K562 (cell line): ENCODE results near the gene DNAI1. TPM values are rescaled to one million over a fixed set of nuclear protein-coding genes. Genes with fewer than 3 reads are reported as not detected.
A peak's percentile ranks its signal among the peaks of the same experiment; 100 is the strongest.

Source experiments
- ATAC-seq: fragments of 200-7000 bp; cut with Tn5 transposase; 3 replicates; pipeline ENCODE4 v1.9.1; 2020; ENCODE audit warnings: moderate library complexity
- BruUV-seq: library from RNA; stranded (reverse); fragments of 400-500 nt; replicated peaks from 2 replicates; lab custom pipeline; 2021; lab: Mats Ljungman, UMichigan
- CTCF ChIA-PET: fragments of 300-600 bp; formaldehyde crosslinking; extraction: SDS; loops from one replicate; lab custom pipeline; 2021; ENCODE audit warnings: low intra/inter-chr PET ratio; lab: Yijun Ruan, JAX
- POLR2A ChIA-PET: fragments of 300-600, 350-650 bp; sonication (Branson Sonifier 250); formaldehyde crosslinking; extraction: SDS; loops from one replicate; lab custom pipeline; 2021; ENCODE audit warnings: antibody characterized with exemption, inconsistent platforms; lab: Yijun Ruan, JAX
- DNase-seq, 4 experiments: peaks; one replicate each; pipeline versions ENCODE4 v3.0.0 to v3.0.0-alpha.2; 2011 to 2018; ENCODE audit warnings: low spot score in 3 of 4, mixed read lengths in 3 of 4; ENCODE audit errors: extremely low read depth in 1 of 4
- FAIRE-seq: peaks from 2 replicates; lab custom pipeline; 2011; peaks lifted over from hg19 to GRCh38; lab: Jason Lieb, UNC
- H2AFZ ChIP-seq: 2 replicates; pipeline ENCODE4 v1.6.0; 2011; ENCODE audit warnings: low read depth, low read length, control low read depth, inconsistent platforms
- H3K27ac ChIP-seq: fragments of 200-600 bp; 3 replicates; pipeline ENCODE4 v1.8.0; 2011; ENCODE audit warnings: low read depth, mild to moderate bottlenecking, control low read depth, inconsistent platforms, low read length, moderate library complexity, mixed read lengths; ENCODE audit errors: extremely low read depth
- H3K27me3 ChIP-seq, 2 experiments: fragments of 300-600 bp in 1 of 2; 2 replicates in 1 of 2; 3 replicates in 1 of 2; pipeline versions ENCODE4 v1.6.0 to v1.8.0; 2011; ENCODE audit warnings: inconsistent platforms in 2 of 2, low read length in 2 of 2, mild to moderate bottlenecking in 1 of 2, mixed read lengths in 1 of 2, moderate library complexity in 1 of 2; ENCODE audit not compliant: control insufficient read depth in 2 of 2, insufficient read depth in 2 of 2
- H3K36me3 ChIP-seq: fragments of 300-600 bp; 3 replicates; pipeline ENCODE4 v1.8.0; 2011; ENCODE audit warnings: mild to moderate bottlenecking, low read length, inconsistent platforms; ENCODE audit not compliant: control insufficient read depth, insufficient read depth
- H3K4me1 ChIP-seq, 2 experiments: fragments of 200-600 bp in 1 of 2; replicated peaks in 1 of 2; 2 replicates in 1 of 2; 3 replicates in 1 of 2; pipeline versions ENCODE4 v1.5.1 to v1.8.0; 2011; ENCODE audit warnings: inconsistent platforms in 2 of 2, low read length in 2 of 2, mild to moderate bottlenecking in 1 of 2, mixed read lengths in 1 of 2, moderate library complexity in 1 of 2; ENCODE audit not compliant: control insufficient read depth in 2 of 2, insufficient read depth in 2 of 2
- H3K4me2 ChIP-seq: 2 replicates; pipeline ENCODE4 v1.6.1; 2011; ENCODE audit warnings: low read length, control low read depth, inconsistent platforms, mixed read lengths; ENCODE audit not compliant: insufficient read depth
- H3K4me3 ChIP-seq: fragments of 200-600 bp; sonication (generic), shearing (Covaris generic); 2 replicates; pipeline ENCODE4 v1.5.1; 2016; ENCODE audit warnings: control low read depth, inconsistent platforms
- H3K79me2 ChIP-seq: fragments of 200-600 bp; 3 replicates; pipeline ENCODE4 v1.8.0; 2011; ENCODE audit warnings: low read length, inconsistent platforms; ENCODE audit not compliant: control insufficient read depth, insufficient read depth
- H3K9ac ChIP-seq, 2 experiments: 2 replicates each; pipeline versions ENCODE4 v1.6.0 to v1.6.1; 2011; ENCODE audit warnings: low read depth in 2 of 2, low read length in 2 of 2, control low read depth in 1 of 2, inconsistent platforms in 1 of 2, mild to moderate bottlenecking in 1 of 2, mixed read lengths in 1 of 2; ENCODE audit not compliant: insufficient read depth in 1 of 2
- H3K9me1 ChIP-seq: one replicate; pipeline ENCODE4 v1.6.0; 2011; ENCODE audit warnings: inconsistent platforms, mild to moderate bottlenecking, low read length, moderate library complexity; ENCODE audit not compliant: control insufficient read depth, insufficient read depth
- H3K9me3 ChIP-seq: replicated peaks from 2 replicates; pipeline ENCODE4 v1.5.1; 2011; ENCODE audit warnings: low read depth, low read length, inconsistent platforms; ENCODE audit not compliant: control insufficient read depth, insufficient read depth
- H4K20me1 ChIP-seq: replicated peaks from 2 replicates; pipeline ENCODE4 v1.6.1; 2011; ENCODE audit warnings: low read length, inconsistent platforms, mixed read lengths; ENCODE audit not compliant: control insufficient read depth, insufficient read depth
- FOXJ3 ChIP-seq: sonication (generic); formaldehyde crosslinking; IDR thresholded peaks from 2 replicates; pipeline ENCODE4 v1.4.0; 2020; ENCODE audit warnings: mild to moderate bottlenecking, missing genetic modification reagents
- HNRNPL ChIP-seq: fragments of 200-400 bp; formaldehyde crosslinking; IDR thresholded peaks from 2 replicates; pipeline ENCODE4 v1.6.1; 2017; ENCODE audit warnings: low read depth, mild to moderate bottlenecking, low read length
- KDM1A ChIP-seq, 2 experiments: fragments of 450-650 bp; IDR thresholded peaks; 2 replicates each; pipeline ENCODE4 v1.6.1; 2016; ENCODE audit warnings: mild to moderate bottlenecking in 2 of 2
- RBM15 ChIP-seq: fragments of 200-400 bp; formaldehyde crosslinking; IDR thresholded peaks from 2 replicates; pipeline ENCODE4 v1.6.1; 2018; ENCODE audit warnings: mild to moderate bottlenecking, low read length, moderate library complexity; ENCODE audit not compliant: insufficient read depth
- RCOR1 ChIP-seq, 2 experiments: IDR thresholded peaks; 2 replicates each; pipeline ENCODE4 v1.6.1; 2012; ENCODE audit warnings: low read depth in 2 of 2, low read length in 2 of 2, borderline replicate concordance in 1 of 2, improper control_type of control experiment in 1 of 2
- REST ChIP-seq, 2 experiments: fragments of 450-650 bp; formaldehyde crosslinking in 1 of 2; IDR thresholded peaks; 2 replicates each; pipeline versions ENCODE4 v1.4.0 to v1.6.1; 2014 to 2020; ENCODE audit warnings: mild to moderate bottlenecking in 2 of 2, borderline replicate concordance in 1 of 2, low read depth in 1 of 2
- TFAP4 ChIP-seq: sonication (generic); formaldehyde crosslinking; IDR thresholded peaks from 2 replicates; pipeline ENCODE4 v1.8.0; 2022; ENCODE audit warnings: missing genetic modification reagents, mild to moderate bottlenecking, moderate library complexity, borderline replicate concordance
- ZNF444 ChIP-seq: fragments of 250-450 bp; sonication (Bioruptor Pico); IDR thresholded peaks from 2 replicates; pipeline ENCODE4 v1.4.0; 2020; ENCODE audit warnings: mild to moderate bottlenecking, moderate library complexity
- ZNF639 ChIP-seq, 2 experiments: fragments of 200-800 bp in 1 of 2; sonication (Bioruptor generic) in 1 of 2; sonication (generic) in 1 of 2; formaldehyde crosslinking in 1 of 2; IDR thresholded peaks in 1 of 2; conservative IDR thresholded peaks in 1 of 2; 2 replicates each; pipeline versions ENCODE4 v1.5.0 to v1.6.1; 2016 to 2020; ENCODE audit warnings: missing compliant biosample characterization in 1 of 2, missing genetic modification characterization in 1 of 2, missing genetic modification reagents in 1 of 2
- WGBS: fragments of 100-300 bp; shearing (Covaris generic); methylation state at CpG from one replicate; pipeline ENCODE4 v1.1.6; 2016; ENCODE audit warnings: low coverage, mixed read lengths; ENCODE audit not compliant: insufficient coverage; ENCODE audit errors: missing lambda C conversion rate; 5-methylcytosine and 5-hydroxymethylcytosine counted together
- in situ Hi-C: fragments of 300-500 bp; cut with MboI; formaldehyde crosslinking; loops from 4 replicates; pipeline ENCODE4 v1.15.0; 2018; ENCODE audit warnings: inconsistent platforms, mixed read lengths
- intact Hi-C: fragments of 100-400 bp; cut with micrococcal nuclease; formaldehyde crosslinking; loops from 2 replicates; pipeline ENCODE4 v1.14.2; 2022
- polyA plus RNA-seq, 8 experiments: library from polyadenylated mRNA; depleted of rRNA in 4 of 8; stranded (reverse) in 5 of 8; unstranded in 3 of 8; fragments of >200 nt; fragmentation: Nextera tagmentation in 2 of 8; fragmentation: Illumina TruSeq in 1 of 8; extraction: Ambion mirVana in 2 of 8; extraction: Trizol in 1 of 8; gene quantifications; 2 replicates each; pipeline versions ENCODE4 v1.2.1 to v1.2.3, GENCODE V29; 2011 to 2014; ENCODE audit warnings: inconsistent platforms in 1 of 8, missing spikeins in 1 of 8
- total RNA-seq, 7 experiments: library from RNA; depleted of rRNA in 6 of 7; stranded (reverse); fragments of >200 nt in 6 of 7; fragmentation: Illumina TruSeq in 2 of 7; extraction: Trizol in 2 of 7; gene quantifications; 2 replicates each; pipeline versions ENCODE4 v1.2.1 to v1.2.3, GENCODE V29; 2011 to 2021; ENCODE audit warnings: low replicate concordance in 1 of 7

The DNAI1 gene
- total and polyA plus RNA-seq, 9 of the 15 experiments (the other 6 are each of a cell fraction or from before 2014, with no cell fraction given), result 0.01 to 0.17 (median 0.04) TPM; not detected in 6

- TF ChIP-seq HNRNPL (no peak), TFAP4 (CRISPR knock-in tag) (no peak), KDM1A (IDR thresholded peaks at IDR 0.05) (no peak), RBM15 (no peak), ZNF639 (CRISPR knock-in tag; conservative IDR thresholded peaks at IDR 0.05 in 1 of 2, IDR thresholded peaks at IDR 0.05 in 1 of 2) (no peak)
Observed at GRCh38 chr9:34412336-34412735, 46.3 kb upstream of the DNAI1 start (continued).

GRCh38 chr9:34413231-34413852 lies 45.3 kb upstream of the DNAI1 start:
- intact Hi-C loops, result no loop called here
- Histone ChIP-seq H2AFZ (no peak overlapping the region), H3K27me3 (no peaks in the 10 kb centered on the region), H3K79me2 (no peaks in the 10 kb centered on the region), H3K27ac (no peak overlapping the region), H3K9me1 (no peaks in the 10 kb centered on the region), H4K20me1 (no peaks in the 10 kb centered on the region), H3K9ac (no peak overlapping the region), H3K4me2 (no peak overlapping the region), H3K4me1 (no peaks in the 10 kb centered on the region), H3K9me3 (no peaks in the 10 kb centered on the region), H3K36me3 (no peaks in the 10 kb centered on the region), H3K4me3 (no peak overlapping the region)
- peak; percentile 45 to 69 (median 56) for DNase-seq
- in situ Hi-C loops, result no loop called here
- CTCF ChIA-PET, result no interaction called here
- no TSS peak for BruUV-seq
- 0% methylated on average over 6 of the region's 6 CpGs for WGBS
- POLR2A ChIA-PET, result interaction anchor here (2.6 kb wide), 1 partner anchor 8 kb away, joined by 7 read pairs; no protein-coding TSS in a partner anchor
- peak; percentile 78 for ATAC-seq
- peak; percentile 51 for FAIRE-seq
- TF ChIP-seq ZNF444 (CRISPR knock-in tag), result no peak
- TF ChIP-seq RCOR1 (IDR thresholded peaks at IDR 0.05; ENCODE audit: borderline replicate concordance in 1 of 2, low read depth in 2 of 2, low read length in 2 of 2), result peak in 1 of 2 experiments; percentile 36; a peak in 1 of 4 replicates
- TF ChIP-seq FOXJ3, result no peak
- TF ChIP-seq REST (IDR thresholded peaks at IDR 0.05; ENCODE audit: borderline replicate concordance), result peak; percentile 98
- TF ChIP-seq REST (CRISPR knock-in tag; IDR thresholded peaks at IDR 0.05; ENCODE audit: low read depth), result peak; percentile 92
